ENCODE data around the gene ERP29. TPM values are rescaled to one million over a fixed set of nuclear protein-coding genes. Genes with fewer than 3 reads are reported as not detected.
A peak's percentile ranks its signal among the peaks of the same experiment; 100 is the strongest.

Gene ERP29
- total and polyA plus RNA-seq, 2 of the 13 experiments (the other 11 are each of a cell fraction or from before 2014, with no cell fraction given), result 111 to 147 TPM

- TF ChIP-seq SNAPC5 (CRISPR knock-in tag; IDR thresholded peaks at IDR 0.05; ENCODE audit: borderline replicate concordance) (0 out of 2 replicates have a peak, but pooled peaks have one; percentile 40), ZFP82 (CRISPR knock-in tag; IDR thresholded peaks at IDR 0.05; ENCODE audit: borderline replicate concordance) (no peak), FUBP1 (CRISPR knock-in tag; IDR thresholded peaks at IDR 0.05; ENCODE audit: borderline replicate concordance) (no peak), ZNF292 (CRISPR knock-in tag; IDR thresholded peaks at IDR 0.05; ENCODE audit: borderline replicate concordance, low read depth) (no peak), E2F1 (CRISPR knock-in tag; IDR thresholded peaks at IDR 0.05) (peak; percentile 99), ZBTB43 (CRISPR knock-in tag; conservative IDR thresholded peaks at IDR 0.05) (peak; percentile 69; the same call in 1 of the 2 replicates), MYC (CRISPR knock-in tag; IDR thresholded peaks at IDR 0.05; ENCODE audit: borderline replicate concordance) (peak; percentile 74), ZNF331 (CRISPR knock-in tag; IDR thresholded peaks at IDR 0.05) (peak; percentile 6), KDM1A (CRISPR knock-in tag; IDR thresholded peaks at IDR 0.05) (no peak), SNRNP70 (IDR thresholded peaks at IDR 0.05; ENCODE audit: low read depth, low read length) (no peak), SP4 (CRISPR knock-in tag; IDR thresholded peaks at IDR 0.05) (peak; percentile 90), ZNF562 (CRISPR knock-in tag; IDR thresholded peaks at IDR 0.05; ENCODE audit: borderline replicate concordance) (no peak), KAT7 (CRISPR knock-in tag; IDR thresholded peaks at IDR 0.05; ENCODE audit: borderline replicate concordance) (peak; percentile 82; the same call in 1 of the 2 replicates), ARID4A (CRISPR knock-in tag; IDR thresholded peaks at IDR 0.05; ENCODE audit: borderline replicate concordance) (peak; percentile 84), FOXA3 (CRISPR knock-in tag; IDR thresholded peaks at IDR 0.05) (no peak; the same call in 1 of the 2 replicates), ZNF468 (CRISPR knock-in tag; IDR thresholded peaks at IDR 0.05) (no peak), NFYB (CRISPR knock-in tag; IDR thresholded peaks at IDR 0.05) (peak; percentile 64), GRHL1 (CRISPR knock-in tag; conservative IDR thresholded peaks at IDR 0.05) (no peak)
Observed at GRCh38 chr12:112012775-112013600, at the start of gene ERP29, which contains the start of gene TMEM116 (continued).
